Measurements from ENCODE around the gene CDK19.

Gene CDK19

GRCh38 chr6:110567957-110568696, 247.1 kb downstream of the CDK19 start:
- DNase-seq = no peak

DNA sequence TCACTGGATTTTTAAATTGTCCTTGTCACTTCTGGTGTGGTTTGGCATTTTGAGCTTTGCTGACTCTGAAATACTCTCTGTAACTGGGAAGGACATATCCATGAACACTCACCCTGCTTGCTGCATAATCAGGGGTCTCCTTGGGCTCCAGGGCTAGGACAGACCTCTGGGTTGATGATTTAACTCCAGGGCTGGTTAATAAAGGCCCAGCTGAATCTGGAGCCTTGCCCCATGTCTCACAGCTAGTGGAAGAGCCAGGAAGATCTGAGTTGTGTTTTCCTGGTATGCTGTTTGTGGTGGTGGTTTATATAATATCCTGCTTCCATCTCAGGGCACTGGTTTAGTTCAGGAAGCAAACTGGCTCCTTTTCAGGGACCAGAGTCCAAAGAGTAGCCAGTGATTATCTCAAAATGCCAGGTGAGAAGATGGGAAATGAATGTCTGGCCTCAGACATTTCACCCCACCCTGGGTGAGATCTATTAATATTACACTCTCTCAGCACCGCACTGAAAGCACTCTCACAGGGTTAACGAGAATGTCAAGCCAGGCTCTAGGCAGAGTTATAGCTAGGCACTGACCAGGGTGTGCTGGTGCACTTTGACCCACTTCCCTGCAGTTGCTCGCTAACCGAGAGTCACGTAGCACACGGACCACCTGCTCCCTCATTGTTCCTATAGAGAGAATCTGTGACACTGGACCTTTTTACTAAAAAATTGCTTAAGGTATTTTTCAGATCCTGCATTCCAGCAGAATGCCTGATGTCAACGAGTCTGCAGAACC, 248.7 kb downstream of the CDK19 start:
- DNase-seq = no peak

GRCh38 chr6:110564703-110565421, 250.4 kb downstream of the CDK19 start:
- no peak for DNase-seq

DNA sequence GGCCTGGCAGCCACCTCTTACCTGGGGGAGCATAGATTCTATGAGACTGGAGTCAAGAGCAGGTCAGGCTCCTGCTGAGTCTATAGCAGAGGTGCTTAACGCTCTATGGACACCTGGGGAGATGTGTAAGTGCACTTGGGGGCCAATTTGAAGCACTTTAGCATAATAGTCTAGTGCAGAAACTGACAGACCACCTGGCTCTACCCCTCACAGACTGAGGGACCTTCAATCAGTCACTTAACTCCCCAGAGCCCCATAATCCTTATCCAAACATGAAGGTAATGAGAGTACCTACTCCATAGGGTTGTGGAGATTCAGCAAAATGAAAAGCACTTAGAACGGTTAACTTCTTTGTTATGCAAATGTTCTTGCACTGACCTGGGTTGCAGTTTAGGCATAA, 251.6 kb downstream of the CDK19 start:
- no peak for DNase-seq

DNA sequence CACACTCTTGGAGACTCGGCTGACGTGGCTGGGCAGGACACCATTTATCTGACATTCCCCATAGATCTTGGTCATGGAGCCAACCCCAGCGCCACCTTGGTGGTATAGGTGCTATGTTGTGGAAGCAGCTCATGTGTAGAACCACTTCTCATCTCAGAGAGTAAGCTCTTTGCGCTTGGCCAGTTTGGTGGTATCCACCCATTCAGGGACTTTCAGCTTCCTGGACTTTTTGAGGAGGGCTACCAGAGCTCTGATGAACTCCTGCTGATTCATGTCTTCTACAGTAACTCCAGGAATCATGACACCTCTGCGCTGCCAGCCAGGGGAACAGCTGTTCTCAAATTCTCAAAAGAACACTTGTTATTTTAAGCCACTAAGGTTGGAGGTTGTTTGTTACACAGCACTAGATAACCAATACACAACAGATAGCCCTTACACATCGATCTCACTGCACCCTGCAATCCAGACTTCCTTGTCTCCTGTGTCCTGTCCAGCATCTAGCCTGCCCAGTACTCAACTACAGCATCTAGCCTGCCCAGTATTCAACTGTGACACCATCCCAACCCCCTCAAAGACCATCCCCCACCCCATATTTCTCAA, 252.9 kb downstream of the CDK19 start:
- no peak for DNase-seq

DNA sequence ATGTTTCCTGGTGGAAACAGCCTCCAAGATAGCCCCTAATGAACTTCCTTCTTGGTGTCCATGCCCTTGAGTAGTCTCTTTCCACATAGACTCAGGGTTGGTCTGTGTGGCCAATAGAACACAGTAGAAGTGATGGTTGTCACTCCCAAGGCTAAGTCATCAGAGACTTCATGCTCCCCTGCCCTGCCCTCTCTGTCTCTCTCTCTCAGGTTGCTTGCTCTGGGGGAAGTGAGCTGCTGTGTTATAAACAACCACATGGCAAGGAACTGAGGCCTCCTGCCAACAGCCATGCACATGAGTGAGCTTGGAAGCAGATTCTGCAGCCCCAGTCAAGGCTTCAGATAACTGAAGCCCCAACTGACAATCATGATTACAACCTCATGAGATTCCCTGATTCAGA, 253.6 kb downstream of the CDK19 start:
- DNase-seq = no peak

GRCh38 chr6:110561008-110561396, 254.3 kb downstream of the CDK19 start:
- DNase-seq = no peak

DNA sequence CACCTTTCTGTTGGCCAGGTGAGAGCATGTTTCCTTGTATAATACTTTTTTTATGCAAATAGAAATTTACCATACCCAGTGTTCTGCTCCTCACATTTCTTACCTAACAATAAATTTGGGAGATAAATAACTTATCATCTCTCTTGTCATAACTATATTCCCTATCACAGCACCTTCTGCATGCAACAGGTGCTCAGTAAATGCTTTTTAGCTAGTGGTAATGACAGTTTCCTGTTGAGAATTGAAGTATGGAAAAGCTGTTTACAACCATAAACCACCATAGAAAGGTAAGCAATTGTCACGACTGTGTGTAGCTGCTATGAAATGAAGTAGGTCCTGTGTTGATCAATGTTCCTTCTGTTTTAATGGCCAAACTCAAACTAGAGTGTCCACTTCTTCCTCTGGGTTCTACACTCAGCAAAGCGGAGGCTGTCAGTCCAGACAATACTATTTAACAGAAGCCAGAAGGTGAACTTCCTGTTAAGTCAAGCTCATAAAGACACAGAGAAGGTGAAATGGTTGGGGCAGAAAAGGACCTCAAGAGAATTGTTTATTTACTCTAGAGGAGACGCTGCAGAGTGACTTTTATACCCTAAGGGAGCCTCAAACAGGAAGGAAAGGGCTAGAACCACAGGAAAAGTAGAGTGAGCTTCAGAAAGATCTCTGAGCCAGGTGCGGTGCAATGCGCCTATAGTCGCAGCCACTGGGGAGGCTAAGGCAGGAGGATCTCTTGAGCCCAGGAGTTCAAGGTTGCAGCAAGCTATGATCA, 254.8 kb downstream of the CDK19 start:
- DNase-seq = no peak

Data from suppressor macrophage treated with lipopolysaccharide for 4 hours (primary cell).